Heart right ventricle (tissue), 16 donors: Measurements from ENCODE around the gene UBAP2. TPM values are rescaled to one million over a fixed set of nuclear protein-coding genes. Genes with fewer than 3 reads are reported as not detected.
A peak's percentile ranks its signal among the peaks of the same experiment; 100 is the strongest.

ENCODE experiments used
- ATAC-seq, 8 donors: fragments of 200-7000 bp; cut with Tn5 transposase; one replicate each; pipeline ENCODE4 v1.9.1; 2020; ENCODE audit warnings: mild to moderate bottlenecking in 8 of 8, moderate library complexity in 8 of 8, moderate number of reproducible peaks in 1 of 8
- DNase-seq, 2 donors: peaks; one replicate each; pipeline ENCODE4 v3.0.0-alpha.2; 2020
- H3K27ac ChIP-seq, 10 donors: fragments of 200-600 bp; sonication (generic) in 2 of 10; one replicate each; pipeline versions ENCODE4 v1.5.0 to v1.8.0; 2020 to 2022; ENCODE audit warnings: mild to moderate bottlenecking in 3 of 10
- H3K27me3 ChIP-seq, 7 donors: fragments of 200-600 bp; one replicate each; pipeline ENCODE4 v1.8.0; 2021 to 2022; ENCODE audit warnings: mild to moderate bottlenecking in 2 of 7
- H3K36me3 ChIP-seq, 9 donors: fragments of 200-600 bp; sonication (generic) in 1 of 9; one replicate each; pipeline versions ENCODE4 v1.5.0 to v1.8.0; 2020 to 2022; ENCODE audit warnings: mild to moderate bottlenecking in 2 of 9
- H3K4me1 ChIP-seq, 9 donors: fragments of 200-600 bp; sonication (generic) in 1 of 9; one replicate each; pipeline versions ENCODE4 v1.5.0 to v1.8.0; 2020 to 2022; ENCODE audit warnings: mild to moderate bottlenecking in 4 of 9
- H3K4me3 ChIP-seq, 10 donors: fragments of 200-600 bp; sonication (generic) in 2 of 10; one replicate each; pipeline versions ENCODE4 v1.5.0 to v1.8.0; 2020 to 2022; ENCODE audit warnings: mild to moderate bottlenecking in 7 of 10, moderate library complexity in 2 of 10
- H3K9me3 ChIP-seq, 11 donors: fragments of 200-600 bp in 10 of 11; sonication (generic) in 2 of 11; one replicate each; pipeline versions ENCODE4 v1.5.0 to v1.8.0; 2013 to 2022; ENCODE audit warnings: mild to moderate bottlenecking in 2 of 11, control low read depth in 1 of 11, moderate library complexity in 1 of 11
- WGBS, 2 donors: extraction: QIAGEN DNeasy Blood & Tissue Kit; methylation state at CpG; one replicate each; pipeline ENCODE4 v1.1.7; 2013; ENCODE audit warnings: inconsistent platforms in 1 of 2; 5-methylcytosine and 5-hydroxymethylcytosine counted together
- intact Hi-C, 10 donors: fragments of 100-400 bp; cut with DNase I; formaldehyde crosslinking; loops; one replicate each; pipeline versions ENCODE4 v1.11.1 to v1.14.2; 2022
- polyA plus RNA-seq, 2 donors: library from polyadenylated mRNA; stranded (reverse); fragments of 200-250 nt; gene quantifications; one replicate each; pipeline ENCODE4 v1.2.3, GENCODE V29; 2013
- total RNA-seq, 10 donors: library from RNA; stranded (reverse); fragmentation: NEBNext Ultra II Directional in 3 of 10; extraction: Animal tissue kit (Norgen Biotek cat#: 25700) in 3 of 10; gene quantifications; one replicate each; pipeline versions ENCODE4 v1.2.1 to v1.2.4, GENCODE V29; 2021 to 2023
- TF ChIP-seq, protein P1 (sequence below), 9 donors: fragments of 200-600 bp; sonication (generic) in 2 of 9; IDR thresholded peaks; one replicate each; pipeline versions ENCODE4 v1.5.0 to v1.8.0; 2021 to 2022; ENCODE audit warnings: antibody characterized with exemption in 9 of 9, mild to moderate bottlenecking in 5 of 9, moderate library complexity in 1 of 9
- donor health status: Arrhythmogenic right ventricular cardiomyopathy.
- donor health status: ischemic (EF 13 %, LVEDD 7.1; RV severe dilation, severe dysfunction).
- donor health status: healthy with polysubstance abuse.
- donor health status: DM: no; HTN: yes; CAD: no.
- donor health status: DM: no; HTN: no; CAD: no.
- donor health status: ischemic (EF 25% LVEDD 6.9; RV normal size, moderate dysfunction).
- donor health status: ischemic (EF 25% LVEDD 5.7; RV mildly dilated, moderate dysfunction).
- donor health status: healthy.
- donor health status: DM: yes; HTN: yes; CAD: no.
- donor health status: Ischemic cardiomyopathy.
- donor health status: ischemic (EF 35%, LVEDD 5.7; RV mildly dilated, moderate dysfunction).
- donor health status: nonischemic (EF 11% LVEDD 7.7; RV severe dilation, severe dysfunction).
- donor health status: DM: yes; HTN: yes; CAD: no.
- donor health status: PGD.
- donor health status: ischemic (EF 29% LVEDD 5.4; RV normal size, mild dysfunction).
- donor health status: nonischemic (EF 23%, LVEDD 6.1; RV moderate dilation, normal function).

The UBAP2 gene
- total and polyA plus RNA-seq, 12 donors = 11.7 to 36.9 (median 27.8) TPM

DNA sequence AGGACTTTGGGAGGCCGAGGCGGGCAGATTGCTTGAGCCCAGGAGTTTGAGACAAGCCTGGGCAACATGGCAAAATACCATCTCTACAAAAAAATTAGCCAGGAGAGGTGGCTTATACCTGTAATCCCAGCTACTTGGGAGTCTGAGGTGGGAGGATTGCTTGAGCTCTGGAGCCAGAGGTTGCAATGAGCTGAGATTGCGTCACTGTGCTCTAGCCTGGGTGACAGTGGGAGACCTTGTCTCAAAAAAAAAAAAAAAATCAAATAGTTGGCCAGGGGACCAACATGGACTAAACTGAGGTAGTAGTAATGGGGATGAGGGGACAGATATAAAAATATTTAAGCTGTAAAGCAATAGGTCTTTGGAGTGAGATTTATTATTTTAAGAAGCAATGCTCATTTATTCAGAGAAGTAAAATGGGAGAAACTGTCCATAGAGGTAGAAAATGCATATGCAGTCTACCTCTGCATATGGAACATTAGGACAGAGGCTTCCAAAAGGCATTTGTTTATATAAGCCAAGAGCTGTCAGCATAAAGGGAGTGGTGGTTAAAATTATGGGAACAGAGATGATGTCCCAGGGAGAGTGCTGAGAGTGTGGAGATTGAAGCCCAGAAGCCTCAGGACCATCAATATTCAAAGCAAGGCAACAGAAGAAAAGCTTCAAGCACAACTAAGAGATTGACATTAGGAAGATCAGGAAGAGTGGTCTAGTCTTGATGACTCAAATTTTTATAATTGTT is 133.6 kb downstream of the UBAP2 start:
- peaks cover 0 to 93% (median 17%) of the 10 kb centered on the region in 9 donors for H3K36me3 ChIP-seq
- WGBS, 2 donors = 81 to 96% methylated on average over 3 of the region's 3 CpGs
- DNase-seq = no peak
- peaks cover 0 to 39% (median 12%) of the 10 kb centered on the region in 9 donors for H3K4me1 ChIP-seq
- TF ChIP-seq, protein P1, sequence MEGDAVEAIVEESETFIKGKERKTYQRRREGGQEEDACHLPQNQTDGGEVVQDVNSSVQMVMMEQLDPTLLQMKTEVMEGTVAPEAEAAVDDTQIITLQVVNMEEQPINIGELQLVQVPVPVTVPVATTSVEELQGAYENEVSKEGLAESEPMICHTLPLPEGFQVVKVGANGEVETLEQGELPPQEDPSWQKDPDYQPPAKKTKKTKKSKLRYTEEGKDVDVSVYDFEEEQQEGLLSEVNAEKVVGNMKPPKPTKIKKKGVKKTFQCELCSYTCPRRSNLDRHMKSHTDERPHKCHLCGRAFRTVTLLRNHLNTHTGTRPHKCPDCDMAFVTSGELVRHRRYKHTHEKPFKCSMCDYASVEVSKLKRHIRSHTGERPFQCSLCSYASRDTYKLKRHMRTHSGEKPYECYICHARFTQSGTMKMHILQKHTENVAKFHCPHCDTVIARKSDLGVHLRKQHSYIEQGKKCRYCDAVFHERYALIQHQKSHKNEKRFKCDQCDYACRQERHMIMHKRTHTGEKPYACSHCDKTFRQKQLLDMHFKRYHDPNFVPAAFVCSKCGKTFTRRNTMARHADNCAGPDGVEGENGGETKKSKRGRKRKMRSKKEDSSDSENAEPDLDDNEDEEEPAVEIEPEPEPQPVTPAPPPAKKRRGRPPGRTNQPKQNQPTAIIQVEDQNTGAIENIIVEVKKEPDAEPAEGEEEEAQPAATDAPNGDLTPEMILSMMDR (IDR thresholded peaks at IDR 0.05) = no peak
- H3K4me3 ChIP-seq = no peak overlapping the region
- no peak for ATAC-seq
- no peaks in the 10 kb centered on the region for H3K27me3 ChIP-seq
- no peak overlapping the region for H3K27ac ChIP-seq
- H3K9me3 ChIP-seq = no peaks in the 10 kb centered on the region
- intact Hi-C loops = loop anchor here in 3 of 10 donors (5.0 kb wide), 2 partner anchors 43 to 98 kb away; partner anchors contain the start of gene UBE2R2 (in 2 of the 3)

DNA sequence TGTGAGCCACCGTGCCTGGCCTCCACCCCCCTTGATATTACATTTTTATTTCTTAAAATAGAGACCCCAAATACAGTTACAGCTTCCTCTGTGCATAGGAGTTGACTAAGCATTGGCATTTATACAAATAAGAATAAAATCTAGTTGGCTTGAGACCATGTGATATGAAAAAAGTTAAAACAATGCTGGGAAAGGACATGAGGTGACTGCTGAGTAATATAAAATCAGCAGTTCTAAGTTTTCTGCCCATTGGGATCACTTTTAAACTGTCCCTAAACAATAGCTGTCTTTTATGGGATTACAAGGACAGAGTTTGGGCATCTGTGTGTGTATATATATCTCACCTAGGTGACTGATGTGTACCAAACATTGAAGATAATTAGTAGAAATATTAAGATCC is 135.1 kb downstream of the UBAP2 start:
- DNase-seq (no peak), ATAC-seq (peak in 1 of 8 donors; percentile 14)
- Histone ChIP-seq H3K27ac (no peak overlapping the region), H3K4me3 (no peak overlapping the region), H3K27me3 (no peaks in the 10 kb centered on the region), H3K36me3 (peaks cover 0 to 88% (median 14%) of the 10 kb centered on the region in 9 donors), H3K9me3 (no peaks in the 10 kb centered on the region), H3K4me1 (peaks cover 0 to 23% (median 7%) of the 10 kb centered on the region in 9 donors)
- intact Hi-C loops = loop anchor here in 1 of 10 donors (5.0 kb wide), 1 partner anchor 41 kb away; no protein-coding TSS in a partner anchor
- TF ChIP-seq, protein P1 (IDR thresholded peaks at IDR 0.05) = no peak
- 56 to 63% methylated on average over 1 of the region's 1 CpG for WGBS, 2 donors

DNA sequence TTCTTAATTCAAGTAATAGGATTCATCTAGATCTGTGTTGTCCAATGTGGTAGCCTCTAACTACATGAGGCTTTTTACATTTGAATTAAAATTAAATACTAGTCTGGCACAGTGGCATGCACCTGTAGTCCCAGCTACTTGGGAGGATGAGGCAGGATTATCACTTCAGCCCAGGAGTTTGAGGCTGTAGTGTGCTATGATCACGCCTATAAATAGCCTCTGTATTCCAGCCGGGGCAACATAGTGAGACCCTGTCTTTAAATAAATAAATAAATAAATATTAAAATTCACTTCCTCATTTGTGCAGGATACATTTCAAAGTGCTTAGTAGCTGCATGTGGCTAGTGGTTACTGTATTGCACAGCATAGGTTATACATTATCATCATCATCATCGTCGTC is 139.9 kb downstream of the UBAP2 start:
- TF ChIP-seq, protein P1 (IDR thresholded peaks at IDR 0.05) = no peak
- no peaks in the 10 kb centered on the region for H3K9me3 ChIP-seq
- no peak overlapping the region for H3K27ac ChIP-seq
- H3K4me3 ChIP-seq = no peak overlapping the region
- ATAC-seq = no peak
- H3K27me3 ChIP-seq = no peaks in the 10 kb centered on the region
- H3K36me3 ChIP-seq = peaks cover 0 to 62% (median 8%) of the 10 kb centered on the region in 9 donors
- intact Hi-C loops = no loop called here
- DNase-seq = no peak
- WGBS, 2 donors = 96 to 97% methylated on average over 4 of the region's 4 CpGs
- peaks cover 0 to 35% (median 18%) of the 10 kb centered on the region in 9 donors for H3K4me1 ChIP-seq

DNA sequence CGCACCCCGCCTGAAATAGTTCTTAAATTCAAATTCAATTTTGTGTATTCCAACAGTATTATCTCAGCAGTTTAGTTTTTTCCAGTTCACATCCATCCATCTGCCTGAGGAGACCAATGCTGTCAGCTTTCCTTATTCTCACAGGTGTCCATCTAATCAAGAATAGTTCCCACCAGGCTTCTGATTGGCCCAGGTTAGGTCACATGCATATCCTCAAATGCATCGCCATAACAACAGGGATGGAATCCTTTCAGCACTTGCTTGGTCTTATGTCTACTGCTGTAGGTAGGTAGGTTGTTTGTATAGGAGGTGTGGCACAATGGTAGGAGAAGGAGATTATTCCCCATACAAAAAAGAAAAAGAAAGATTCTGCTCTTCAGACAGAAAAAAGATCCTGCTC is 140.6 kb downstream of the UBAP2 start:
- peaks cover 0 to 31% (median 18%) of the 10 kb centered on the region in 9 donors for H3K4me1 ChIP-seq
- H3K27me3 ChIP-seq = no peaks in the 10 kb centered on the region
- DNase-seq (no peak), ATAC-seq (no peak)
- no peak overlapping the region for H3K27ac ChIP-seq
- intact Hi-C loops = no loop called here
- TF ChIP-seq, protein P1 (IDR thresholded peaks at IDR 0.05) = no peak
- no peaks in the 10 kb centered on the region for H3K9me3 ChIP-seq
- peaks cover 0 to 61% (median 5%) of the 10 kb centered on the region in 9 donors for H3K36me3 ChIP-seq
- no peak overlapping the region for H3K4me3 ChIP-seq
- 96 to 97% methylated on average over 3 of the region's 3 CpGs for WGBS, 2 donors
